ENCODE results near the gene GNG7.
A peak's percentile ranks its signal among the peaks of the same experiment; 100 is the strongest.

Gene GNG7

GRCh38 chr19:2702170-2703076 lies at the start of gene GNG7:
Gene GNG7 (minus strand): TSS chr19:2702694. CDS start chr19:2520688, 182,006 bp downstream.
- DNase-seq: peak; percentile 95

DNA sequence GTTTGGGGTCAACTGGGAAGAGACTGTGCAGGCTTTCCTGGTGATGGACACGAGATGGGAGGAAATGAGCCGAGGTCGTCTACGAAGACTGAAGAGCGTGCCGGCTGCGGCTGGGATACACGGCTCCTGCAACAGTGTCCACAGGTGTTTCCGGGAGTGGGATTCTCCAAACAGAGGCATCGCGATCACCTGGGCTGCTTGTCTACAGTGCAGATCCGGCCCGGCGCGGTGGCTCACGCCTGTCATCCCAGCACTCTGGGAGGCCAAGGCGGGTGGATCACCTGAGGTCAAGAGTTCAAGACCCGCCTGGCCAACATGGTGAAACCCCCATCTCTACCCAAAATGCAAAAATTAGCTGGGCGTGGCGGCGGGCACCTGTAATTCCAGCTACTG lies 48.9 kb upstream of the GNG7 start:
- no peak for DNase-seq

DNA sequence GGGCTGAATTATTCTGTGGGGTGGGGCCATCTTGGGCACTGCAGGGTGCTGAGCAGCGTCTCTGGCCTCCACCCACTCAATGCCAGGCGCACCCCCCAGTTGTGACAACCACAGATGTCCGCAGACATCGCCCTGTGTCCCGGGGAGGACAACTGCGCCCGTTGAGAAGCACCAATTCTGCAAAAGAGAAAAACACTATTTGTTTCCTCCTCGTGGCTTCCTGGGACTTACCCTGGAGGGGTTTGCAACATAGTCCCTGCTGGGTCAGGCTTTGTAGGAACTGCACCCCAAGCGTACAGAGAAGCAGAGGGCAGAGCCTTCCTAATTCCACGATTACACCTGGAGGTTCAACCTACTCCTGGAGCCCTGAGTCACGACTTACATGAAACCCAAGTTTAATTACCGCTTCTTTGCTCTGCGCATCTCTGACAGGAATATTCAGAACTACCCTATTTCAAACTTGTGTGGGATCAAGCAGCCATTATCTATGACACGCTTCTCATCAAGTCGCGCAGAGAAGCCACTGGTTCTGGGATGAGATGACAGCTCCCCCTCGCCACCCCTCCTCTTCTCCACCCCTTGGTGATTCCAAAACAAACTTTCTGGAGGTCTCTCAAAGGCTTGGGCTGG lies 48.4 kb upstream of the GNG7 start:
- no peak for DNase-seq

DNA sequence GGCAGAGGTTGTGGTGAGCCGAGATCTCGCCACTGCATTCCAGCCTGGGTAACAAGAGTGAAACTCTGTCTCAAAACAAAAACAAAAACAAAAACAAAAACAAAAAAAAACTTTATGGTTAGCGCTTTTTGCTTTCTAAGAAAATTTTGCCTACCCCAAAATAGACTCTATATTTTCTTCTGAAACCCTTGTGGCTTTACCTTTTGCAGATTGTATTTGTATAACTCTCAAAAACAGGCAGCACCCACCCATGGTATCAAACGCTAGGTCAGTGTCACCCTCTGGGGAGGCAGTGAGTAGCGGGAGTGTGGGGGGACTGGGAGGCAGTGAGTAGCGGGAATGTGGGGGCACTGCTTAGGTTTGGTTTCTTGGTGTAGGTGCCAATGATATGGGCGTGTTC lies 44.9 kb upstream of the GNG7 start:
- no peak for DNase-seq

- no peak for DNase-seq
These were observed 41.6 kb upstream of the GNG7 start for GRCh38 chr19:2744113-2744512.

- DNase-seq: no peak
These were observed 40.6 kb upstream of the GNG7 start for GRCh38 chr19:2743099-2743498.

DNA sequence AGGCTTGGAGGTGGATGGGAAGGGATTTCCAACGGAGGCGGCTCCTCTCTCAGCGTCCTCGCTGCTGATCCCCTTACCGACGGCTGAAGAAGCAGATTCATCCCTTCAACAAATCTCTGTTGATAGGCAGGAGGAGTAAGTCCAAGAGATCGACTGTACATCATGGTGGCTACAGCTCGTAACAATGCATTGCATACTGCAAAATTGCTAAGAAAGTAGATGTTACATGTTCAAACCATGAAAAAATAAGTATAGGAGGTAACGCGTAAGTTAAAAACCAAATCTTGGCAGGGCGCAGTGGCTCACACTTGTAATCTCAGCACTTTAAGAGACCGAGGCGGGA lies 37.8 kb upstream of the GNG7 start:
- DNase-seq: no peak

GRCh38 chr19:2739602-2740313 lies 37.3 kb upstream of the GNG7 start, which contains the start of gene SLC39A3:
Gene SLC39A3 (minus strand): TSS chr19:2740017. CDS start chr19:2737257, 2,760 bp downstream.
- DNase-seq: peak; percentile 99

DNA sequence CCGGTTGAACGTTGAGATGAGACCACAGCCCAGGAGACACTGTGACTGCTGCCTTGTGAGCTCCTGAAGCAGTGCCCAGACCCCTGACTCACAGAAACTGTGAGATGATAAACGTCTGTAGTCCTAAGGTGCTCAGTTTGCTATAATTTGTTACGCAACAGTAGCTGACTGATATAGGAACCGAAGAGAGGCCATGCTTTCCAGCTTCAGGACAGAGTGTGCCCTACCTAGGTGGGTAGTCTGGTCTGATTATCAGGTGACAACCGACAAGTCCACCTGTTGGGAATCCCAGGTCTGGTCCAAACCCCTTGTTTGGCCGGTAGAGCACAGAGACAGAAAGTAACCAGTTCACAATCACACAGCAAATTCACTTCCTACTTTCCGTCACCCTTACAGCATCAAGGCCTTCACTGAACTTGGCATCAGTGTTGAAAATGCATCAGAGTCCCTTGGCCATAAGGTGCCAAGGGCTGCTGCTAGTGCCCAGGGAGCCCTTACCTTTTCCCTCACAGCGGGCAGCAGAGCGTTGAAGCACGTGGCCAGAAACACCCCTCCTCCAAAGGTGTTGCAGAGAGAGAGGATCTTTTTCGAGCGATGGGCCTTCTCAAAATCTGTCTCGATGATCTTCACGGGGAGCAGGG lies 34.2 kb upstream of the GNG7 start:
- DNase-seq: no peak

GRCh38 chr19:2735374-2735773 lies 32.9 kb upstream of the GNG7 start:
- no peak for DNase-seq

- no peak for DNase-seq
These were observed 32.2 kb upstream of the GNG7 start for GRCh38 chr19:2734589-2735288.

- DNase-seq: no peak
These were observed 31.6 kb upstream of the GNG7 start for GRCh38 chr19:2733930-2734588.

DNA sequence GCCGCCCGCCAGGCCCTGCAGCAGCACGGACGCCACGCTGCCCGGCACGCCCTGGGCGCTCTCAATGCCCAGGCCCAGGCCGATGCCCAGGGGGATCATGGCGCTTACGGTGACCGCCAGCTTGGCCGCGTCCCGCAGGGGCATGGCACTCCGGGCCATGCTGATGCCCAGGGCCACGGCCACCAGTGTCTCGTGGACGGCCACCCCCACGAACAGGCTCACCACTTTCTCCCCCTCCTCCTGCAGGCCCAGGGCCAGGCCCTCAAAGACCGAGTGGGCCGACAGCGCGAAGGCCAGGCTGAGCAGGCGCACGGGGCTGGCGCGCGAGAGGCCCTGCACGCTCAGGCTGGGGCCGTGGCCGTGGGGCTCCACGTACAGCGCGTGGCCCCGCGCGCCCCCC lies 30.4 kb upstream of the GNG7 start:
- no peak for DNase-seq

- DNase-seq: no peak
These were observed 29.7 kb upstream of the GNG7 start for GRCh38 chr19:2732157-2732725.

DNA sequence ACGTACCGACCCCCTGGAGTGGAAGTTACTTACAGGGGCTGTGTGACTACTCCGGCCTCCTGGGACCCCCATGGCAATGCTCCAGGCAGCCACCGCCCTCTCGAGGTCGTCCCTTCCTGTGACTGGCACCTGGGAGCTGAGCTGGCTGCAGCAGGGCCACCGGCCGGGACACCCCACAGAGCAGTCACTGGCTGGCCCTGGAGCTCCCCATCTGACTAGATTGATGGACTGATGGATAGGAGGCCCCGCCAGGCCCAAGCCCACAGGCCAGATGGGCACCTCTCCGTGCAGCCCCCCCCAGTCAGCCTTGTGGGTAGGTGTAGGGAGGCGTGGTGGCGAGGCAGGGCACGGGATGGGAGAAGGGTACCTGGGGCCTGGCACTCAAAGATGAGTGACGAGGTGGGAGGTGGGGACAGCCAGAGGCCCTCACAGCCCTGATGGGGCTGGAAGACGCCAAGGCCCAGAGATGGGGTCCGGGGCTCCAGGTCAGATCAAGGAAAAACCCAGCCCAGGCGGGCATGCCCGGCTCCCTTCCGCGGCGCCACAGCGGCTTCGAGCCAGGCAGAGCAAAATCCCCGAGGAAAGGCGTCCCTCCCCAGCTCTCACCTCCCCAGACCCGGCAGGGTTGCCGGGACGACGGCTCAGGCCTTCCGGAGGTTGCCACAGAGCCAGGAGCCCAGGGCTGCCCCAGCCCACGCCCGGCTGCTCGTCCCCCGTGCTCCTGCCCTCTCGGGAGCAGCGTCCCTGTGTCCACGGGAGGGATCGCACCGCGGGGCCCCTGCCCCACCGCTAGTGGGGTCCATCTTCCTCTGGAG lies 28.9 kb upstream of the GNG7 start:
- no peak for DNase-seq

DNA sequence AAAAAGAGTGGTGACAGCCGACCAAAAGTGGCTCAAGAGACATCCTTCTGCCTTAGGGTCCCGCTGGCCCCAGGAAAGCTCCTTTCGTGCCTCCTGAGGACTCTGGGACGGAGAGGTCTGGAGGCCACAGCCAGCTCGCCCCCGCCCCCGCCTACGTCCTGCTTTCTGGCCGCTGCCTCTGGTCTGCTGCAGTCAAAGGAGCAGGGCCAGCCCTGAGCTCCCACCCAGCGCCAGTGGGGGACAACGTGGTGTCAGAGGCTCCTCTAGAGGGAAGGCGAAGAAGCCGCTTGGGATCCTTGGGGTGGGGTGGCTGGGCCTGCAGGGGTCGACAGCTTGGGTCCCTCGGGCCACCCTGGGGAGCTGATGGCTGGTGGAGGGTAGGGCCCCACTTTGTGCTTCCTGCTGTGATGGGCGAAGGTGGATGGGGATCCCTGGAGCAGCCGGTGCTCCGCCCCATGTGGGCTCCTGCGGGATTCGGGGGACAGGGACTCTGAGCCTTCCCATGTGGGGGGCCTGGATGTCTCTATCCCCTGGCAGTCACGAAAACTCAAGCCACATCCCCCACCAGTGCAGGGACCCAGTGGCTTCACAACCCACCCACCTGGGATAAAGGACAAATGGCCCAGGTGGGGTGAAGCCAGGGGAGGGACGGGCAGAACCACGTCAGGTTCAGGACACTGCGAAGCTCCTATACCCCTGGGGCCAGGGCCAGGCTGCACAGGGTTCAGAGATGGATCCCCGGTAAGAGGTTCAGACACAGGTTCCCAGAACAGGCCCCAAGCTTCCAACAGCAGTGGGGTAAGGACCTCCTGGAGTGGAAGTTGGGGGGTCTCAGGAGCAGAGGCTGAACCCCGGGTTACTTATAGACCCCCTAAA lies 27.7 kb upstream of the GNG7 start:
- DNase-seq: no peak

DNA sequence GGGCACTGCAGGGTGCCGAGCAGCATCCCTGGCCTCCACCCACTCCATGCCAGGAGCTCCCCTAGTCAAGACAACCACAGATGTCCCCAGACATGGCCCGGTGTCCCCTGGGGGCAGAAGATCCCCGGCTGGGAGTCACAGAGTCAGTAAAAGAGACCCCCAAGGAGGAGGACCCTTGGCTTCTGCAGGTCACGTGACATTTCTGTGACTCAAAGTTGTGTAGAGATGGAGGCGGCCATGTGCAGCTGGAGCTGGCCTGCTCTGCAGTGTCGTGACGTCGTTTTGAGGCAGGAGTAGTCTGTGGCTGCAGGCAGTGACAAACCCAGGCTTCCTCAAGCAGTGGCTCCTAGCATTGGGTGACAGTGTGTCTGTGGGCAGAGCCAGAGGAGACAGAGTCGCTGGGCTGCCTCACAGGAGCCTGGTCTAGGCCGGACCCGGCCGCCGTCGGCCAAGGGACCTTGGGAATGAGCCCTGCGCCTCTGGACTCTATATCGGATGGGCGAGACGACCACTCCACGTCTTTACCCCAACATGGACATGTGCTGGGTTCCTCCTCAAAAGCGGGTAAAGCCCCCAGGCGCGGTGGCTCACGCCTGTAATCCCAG lies 26.4 kb upstream of the GNG7 start:
- no peak for DNase-seq

DNA sequence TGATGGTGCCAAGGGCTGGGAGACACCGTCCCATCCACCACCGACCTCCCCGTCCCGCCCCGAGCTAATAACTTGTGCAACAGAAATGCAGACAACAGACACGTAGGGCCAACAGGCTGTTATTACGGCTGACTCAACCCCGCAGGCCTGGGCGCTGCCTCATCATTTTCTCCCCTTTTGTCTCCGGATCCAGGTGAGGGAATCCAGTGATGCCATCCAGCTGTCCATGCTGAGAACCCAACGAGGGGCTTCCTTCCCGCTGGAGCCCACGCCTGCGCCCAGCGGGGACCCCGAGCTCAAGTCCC lies 25.1 kb upstream of the GNG7 start:
- DNase-seq: no peak

- DNase-seq: no peak
These were observed 24.6 kb upstream of the GNG7 start for GRCh38 chr19:2726904-2727639.

All from CD4-positive, alpha-beta T cell treated with Interleukin-10 for 1 hour (primary cell).